IPS-18c (cell line): ENCODE results near the gene ATP8B3.
A peak's percentile ranks its signal among the peaks of the same experiment; 100 is the strongest.
"Not testable (repeated sequence)": the region's sequence is repeated elsewhere in the genome, so short reads cannot be mapped to it uniquely, and the experiment has no call there.

Experiments
- H3K4me3 ChIP-seq: 2 replicates; pipeline ENCODE4 v1.7.0; 2013; ENCODE audit warnings: low read depth, mild to moderate bottlenecking, low read length, moderate library complexity; ENCODE audit not compliant: insufficient read depth
- H3K9me3 ChIP-seq: one replicate; pipeline ENCODE4 v1.6.1; 2013; ENCODE audit warnings: mild to moderate bottlenecking, low read length, moderate library complexity; ENCODE audit not compliant: control insufficient read depth, insufficient read depth

The ATP8B3 gene

GRCh38 chr19:1813192-1814182 lies 1.4 kb upstream of the ATP8B3 start:
- Histone ChIP-seq H3K9me3 (no peaks in the 10 kb centered on the region), H3K4me3 (peak overlapping the region; percentile 65)

GRCh38 chr19:1812426-1813191 lies 533 bp upstream of the ATP8B3 start:
- H3K4me3 ChIP-seq: peak overlapping the region; percentile 65
- H3K9me3 ChIP-seq: no peaks in the 10 kb centered on the region

GRCh38 chr19:1811472-1811894 lies 593 bp downstream of the ATP8B3 start:
- H3K4me3 ChIP-seq: 0 out of 2 replicates have a peak overlapping the region, but pooled peaks have one; percentile 52
- H3K9me3 ChIP-seq: no peaks in the 10 kb centered on the region

DNA sequence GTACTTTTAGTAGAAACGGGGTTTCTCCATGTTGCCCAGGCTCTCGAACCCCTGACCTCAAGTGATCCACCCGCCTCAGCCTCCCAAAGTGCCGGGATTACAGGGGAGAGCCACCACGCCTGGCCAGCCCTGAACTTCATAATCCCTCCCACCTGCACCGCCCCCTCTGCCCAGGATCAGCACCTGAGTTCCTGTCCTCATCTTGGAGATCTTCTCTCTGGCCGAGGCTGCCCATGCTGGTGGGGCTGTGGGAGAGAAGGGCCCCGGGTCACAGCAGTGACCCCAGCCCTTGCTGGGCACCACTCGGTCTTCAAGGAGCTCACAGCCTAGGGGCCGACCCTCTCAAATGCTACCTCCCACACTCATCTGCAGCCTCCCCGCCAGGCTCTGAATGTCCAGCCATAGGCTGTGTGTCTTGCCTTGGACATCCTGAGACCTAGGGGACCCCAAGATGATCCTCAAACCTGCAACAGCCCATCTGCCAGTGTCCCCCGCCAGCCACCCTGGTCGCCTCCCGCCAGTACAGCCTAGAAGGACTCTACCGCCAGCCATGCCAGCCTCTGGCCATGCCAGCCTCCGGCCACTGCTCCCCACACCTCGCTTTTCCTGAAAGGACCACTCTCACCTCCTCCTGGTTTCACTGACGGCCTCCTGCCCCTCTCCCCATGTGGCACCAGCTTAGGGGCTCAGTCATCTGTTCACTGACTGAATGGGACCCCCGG lies 1.5 kb downstream of the ATP8B3 start:
- Histone ChIP-seq H3K4me3 (no peak overlapping the region), H3K9me3 (no peaks in the 10 kb centered on the region)

GRCh38 chr19:1809678-1810077 lies 2.4 kb downstream of the ATP8B3 start:
- no peaks in the 10 kb centered on the region for H3K9me3 ChIP-seq

DNA sequence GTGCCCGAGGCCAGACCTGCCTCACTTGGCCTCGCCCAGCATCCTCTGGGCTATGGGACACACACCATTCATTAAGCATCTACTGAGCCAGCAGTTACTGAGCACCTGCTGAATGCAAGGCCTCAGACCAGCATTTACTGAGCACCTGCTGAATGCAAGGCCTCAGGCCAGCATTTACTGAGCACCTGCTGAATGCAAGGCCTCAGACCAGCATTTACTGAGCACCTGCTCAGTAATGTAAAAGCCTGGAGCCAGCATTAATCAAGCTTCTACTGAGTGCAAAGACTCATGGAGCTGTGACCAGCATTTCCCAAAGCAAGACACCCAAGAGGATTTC lies 3.7 kb downstream of the ATP8B3 start:
- peaks cover 3% of the 10 kb centered on the region for H3K9me3 ChIP-seq
- no peak overlapping the region for H3K4me3 ChIP-seq

More at GRCh38 chr19:1809678-1810077, 2.4 kb downstream of the ATP8B3 start:
- no peak overlapping the region for H3K4me3 ChIP-seq

- Histone ChIP-seq H3K9me3 (peaks cover 3% of the 10 kb centered on the region), H3K4me3 (no peak overlapping the region)
These were observed 4.2 kb downstream of the ATP8B3 start for GRCh38 chr19:1807695-1808394.

GRCh38 chr19:1807030-1807694 lies 4.9 kb downstream of the ATP8B3 start:
- Histone ChIP-seq H3K4me3 (no peak overlapping the region), H3K9me3 (peaks cover 3% of the 10 kb centered on the region)

DNA sequence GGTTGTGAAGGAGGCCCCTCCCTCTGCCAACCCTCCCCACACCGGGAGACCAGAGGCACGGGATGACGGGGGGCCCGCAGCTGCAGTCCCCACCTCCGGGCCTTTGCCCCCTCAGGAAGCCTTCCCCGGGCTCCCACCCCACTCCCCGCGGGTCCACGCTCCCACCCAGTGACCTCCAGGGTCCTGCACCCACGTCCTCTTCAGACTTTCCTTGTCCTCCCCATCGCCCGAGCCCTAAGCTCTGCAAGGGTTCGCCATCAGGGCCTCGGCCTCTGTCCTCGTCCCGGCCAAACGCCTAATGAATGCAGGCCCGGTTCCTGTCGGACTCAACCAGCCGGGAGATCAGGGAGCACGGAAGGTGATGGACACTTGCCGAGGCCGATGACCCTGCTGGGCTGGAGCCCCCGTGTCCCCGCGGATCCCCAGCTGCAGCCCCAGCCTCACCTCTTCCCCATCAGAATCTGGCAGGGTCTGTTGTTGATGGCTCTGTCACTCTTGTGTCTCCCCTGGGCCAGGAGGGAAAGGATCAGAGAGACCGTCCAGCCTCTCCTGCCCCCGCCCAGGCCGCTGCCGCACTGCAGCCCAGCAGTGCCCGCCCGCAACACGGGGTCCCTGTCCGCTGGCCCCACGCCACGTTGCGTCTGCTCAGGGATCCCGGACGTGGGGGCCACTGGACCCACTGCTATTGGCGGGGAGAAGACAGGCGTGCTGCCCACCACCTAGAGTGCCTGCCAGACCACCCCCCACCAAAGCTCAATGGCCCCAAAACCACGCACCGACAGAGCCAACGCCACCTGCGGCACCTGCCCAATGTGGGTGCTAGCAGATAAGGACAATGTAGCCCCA lies 5.7 kb downstream of the ATP8B3 start:
- Histone ChIP-seq H3K4me3 (no peak overlapping the region), H3K9me3 (peaks cover 3% of the 10 kb centered on the region)

DNA sequence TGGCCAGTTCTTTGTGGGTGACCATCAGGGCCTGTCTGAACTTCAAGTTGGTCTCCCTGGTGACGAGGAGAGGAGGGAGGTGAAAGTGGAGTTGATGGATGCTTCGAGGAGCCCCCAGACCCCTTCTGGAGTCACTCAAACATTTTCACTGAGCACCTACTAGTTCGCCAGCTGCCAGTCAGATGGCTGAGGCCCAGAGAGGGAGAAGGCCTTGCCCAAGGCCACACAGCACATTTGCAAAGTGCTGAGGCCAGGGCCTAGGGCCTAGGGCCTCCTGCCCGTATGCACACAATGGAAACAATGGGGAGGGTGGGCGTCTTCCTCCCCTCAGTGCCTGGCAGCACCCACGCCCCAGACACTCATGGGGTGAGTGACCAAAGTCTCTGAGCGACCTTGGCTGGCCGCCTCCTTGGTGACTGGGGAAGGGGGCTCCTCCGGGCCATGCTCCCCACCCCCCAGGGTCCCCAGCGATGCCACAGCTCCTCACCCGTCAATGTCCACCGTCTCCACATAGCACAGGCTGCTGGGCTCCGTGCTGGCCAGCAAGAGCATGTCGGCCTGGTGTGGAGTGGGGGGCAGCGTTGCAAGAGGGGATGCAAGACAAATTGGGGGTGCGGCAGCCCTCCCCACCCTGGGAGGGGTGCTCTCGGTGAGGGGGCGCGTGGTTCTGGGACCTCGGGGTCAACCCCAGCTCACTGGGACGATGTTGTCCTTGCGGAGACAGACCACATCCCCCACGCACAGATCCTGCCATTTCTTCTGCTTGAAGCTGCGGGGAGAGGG lies 6.5 kb downstream of the ATP8B3 start:
- peaks cover 3% of the 10 kb centered on the region for H3K9me3 ChIP-seq
- no peak overlapping the region for H3K4me3 ChIP-seq

DNA sequence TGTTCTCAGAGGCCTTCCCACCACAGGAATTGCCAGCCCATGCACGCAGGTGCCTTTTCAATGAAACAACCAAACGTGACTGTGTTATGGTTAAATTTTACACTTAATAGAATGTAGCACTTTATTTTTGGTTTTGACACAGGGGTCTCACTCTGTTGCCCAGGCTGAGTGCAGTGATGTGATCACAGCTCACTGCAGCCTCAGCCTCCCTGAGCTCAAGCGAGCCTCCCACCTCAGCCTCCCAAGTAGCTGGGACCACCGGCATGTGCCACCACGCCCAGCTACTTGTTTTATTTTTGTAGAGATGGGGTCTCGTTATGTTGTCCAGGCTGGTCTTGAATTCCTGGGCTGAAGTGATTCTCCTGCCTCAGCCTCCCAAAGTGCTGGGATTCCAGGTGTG lies 7.2 kb downstream of the ATP8B3 start:
- Histone ChIP-seq H3K4me3 (no peak overlapping the region), H3K9me3 (peaks cover 3% of the 10 kb centered on the region)

DNA sequence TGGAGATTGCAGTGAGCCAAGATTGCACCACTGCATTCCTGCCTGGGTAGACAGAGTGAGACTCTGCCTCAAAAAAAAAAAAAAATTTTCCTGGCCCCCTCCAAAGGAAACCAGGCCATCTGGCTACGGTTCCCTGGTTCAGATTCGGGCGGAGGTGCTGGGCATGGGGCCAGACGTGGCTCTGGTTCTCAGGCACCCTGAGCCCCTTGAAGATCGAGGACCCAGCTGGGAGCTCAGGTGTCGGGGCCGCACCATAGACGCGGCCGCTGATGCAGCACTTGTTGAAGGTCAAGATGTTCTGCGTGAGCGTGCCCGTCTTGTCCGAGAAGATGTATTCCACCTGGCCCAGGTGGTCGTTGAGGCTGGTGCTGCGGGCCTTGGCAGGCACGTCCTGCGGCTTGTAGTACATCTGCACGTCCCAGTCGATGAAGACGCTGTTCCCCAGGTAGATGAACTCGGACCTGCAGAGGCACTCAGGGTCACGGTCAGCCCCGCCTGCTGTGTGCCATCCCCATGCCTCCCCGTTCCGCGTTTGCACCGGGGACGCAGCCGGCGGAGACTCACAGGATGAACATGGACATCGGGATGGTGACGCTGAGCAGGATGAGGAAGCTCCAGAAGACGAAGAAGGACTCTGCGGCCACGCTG lies 12.3 kb downstream of the ATP8B3 start:
- H3K9me3 ChIP-seq: peaks cover 3% of the 10 kb centered on the region

GRCh38 chr19:1797313-1797712 lies 14.8 kb downstream of the ATP8B3 start:
- not testable (repeated sequence) for H3K4me3 ChIP-seq, H3K9me3 ChIP-seq

More for the DNA sequence above, 12.3 kb downstream of the ATP8B3 start:
- H3K4me3 ChIP-seq: no peak overlapping the region

DNA sequence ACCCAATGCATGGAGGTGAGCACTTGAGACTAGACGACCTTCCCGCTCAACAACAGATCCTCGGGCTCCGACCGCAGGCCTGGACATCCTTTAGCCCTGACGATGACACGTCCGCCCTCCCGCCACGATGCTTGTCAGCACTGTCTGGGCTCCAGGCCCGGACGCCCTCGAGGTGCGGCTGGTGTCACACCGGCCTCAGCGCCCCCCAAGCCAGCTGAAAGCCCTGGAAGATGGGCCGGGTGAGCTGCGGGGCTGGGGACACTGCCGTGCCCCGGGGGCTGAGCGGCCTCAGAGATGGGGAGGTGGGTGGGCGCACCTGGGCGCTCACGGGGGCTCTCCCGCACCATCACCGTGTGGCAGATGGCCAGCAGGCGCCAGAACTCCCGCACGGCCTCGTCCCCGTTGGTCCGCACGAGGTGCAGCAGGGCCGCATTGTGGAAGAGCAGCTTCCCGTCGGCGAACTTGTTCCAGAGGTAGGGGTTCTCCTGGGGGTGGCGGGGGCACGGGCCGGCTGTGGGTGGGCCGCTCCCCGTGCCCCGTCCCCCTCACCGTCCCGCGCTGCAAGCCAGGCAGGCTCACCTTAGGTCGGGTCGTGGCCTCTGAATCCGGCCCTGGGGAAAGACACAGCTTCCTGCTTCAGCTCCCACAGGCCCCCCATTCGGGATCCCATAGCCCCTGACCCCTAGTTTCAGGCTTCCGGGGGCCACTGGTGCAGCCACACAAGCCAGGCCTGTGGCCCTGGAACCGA lies 15.5 kb downstream of the ATP8B3 start:
- Histone ChIP-seq H3K4me3 (no peak overlapping the region), H3K9me3 (no peaks in the 10 kb centered on the region)
